Endodermal cell (in vitro differentiated cells): ENCODE results near the gene DCK. TPM values are rescaled to one million over a fixed set of nuclear protein-coding genes. Genes with fewer than 3 reads are reported as not detected.
A peak's percentile ranks its signal among the peaks of the same experiment; 100 is the strongest.

Source experiments
- DNase-seq: peaks from one replicate; pipeline ENCODE4 v3.0.0-alpha.2; 2017
- H3K27ac ChIP-seq: 2 replicates; pipeline ENCODE4 v1.5.1; 2013; ENCODE audit warnings: mild to moderate bottlenecking, low read depth, low read length, moderate library complexity
- H3K27me3 ChIP-seq: 2 replicates; pipeline ENCODE4 v1.6.1; 2013; ENCODE audit warnings: mild to moderate bottlenecking, low read length, moderate library complexity; ENCODE audit not compliant: insufficient read depth, control insufficient read depth, poor library complexity, severe bottlenecking
- H3K36me3 ChIP-seq: 2 replicates; pipeline ENCODE4 v1.7.0; 2013; ENCODE audit warnings: mild to moderate bottlenecking, low read length, moderate library complexity; ENCODE audit not compliant: control insufficient read depth, insufficient read depth
- H3K4me1 ChIP-seq: one replicate; pipeline ENCODE4 v1.7.0; 2013; ENCODE audit warnings: low read length; ENCODE audit not compliant: control insufficient read depth, insufficient read depth
- H3K4me3 ChIP-seq: 2 replicates; pipeline ENCODE4 v1.5.1; 2013; ENCODE audit warnings: mild to moderate bottlenecking, low read length, moderate library complexity
- H3K9ac ChIP-seq: 2 replicates; pipeline ENCODE4 v1.6.1; 2013; ENCODE audit warnings: mild to moderate bottlenecking, low read length, moderate library complexity; ENCODE audit not compliant: poor library complexity, severe bottlenecking; ENCODE audit errors: extremely low read depth
- H3K9me3 ChIP-seq: 2 replicates; pipeline ENCODE4 v1.6.1; 2013; ENCODE audit warnings: mild to moderate bottlenecking, low read length, moderate library complexity; ENCODE audit not compliant: control insufficient read depth
- H3K27ac Mint-ChIP-seq: 2 replicates; pipeline ENCODE4 v1.8.0; 2020; ENCODE audit warnings: mixed read lengths
- H3K27me3 Mint-ChIP-seq: 2 replicates; pipeline ENCODE4 v1.8.0; 2021; ENCODE audit warnings: mild to moderate bottlenecking, mixed read lengths; ENCODE audit not compliant: insufficient read depth
- H3K36me3 Mint-ChIP-seq: 2 replicates; pipeline ENCODE4 v1.8.0; 2020; ENCODE audit warnings: low read depth, mixed read lengths
- H3K4me1 Mint-ChIP-seq: 2 replicates; pipeline ENCODE4 v1.8.0; 2020; ENCODE audit warnings: mixed read lengths
- H3K4me3 Mint-ChIP-seq: 2 replicates; pipeline ENCODE4 v1.8.0; 2020; ENCODE audit warnings: mild to moderate bottlenecking, moderate library complexity, mixed read lengths
- H3K9me3 Mint-ChIP-seq: 2 replicates; pipeline ENCODE4 v1.8.0; 2020; ENCODE audit warnings: mild to moderate bottlenecking, mixed read lengths
- CTCF ChIP-seq: fragments of 200-600 bp; sonication (generic); conservative IDR thresholded peaks from 2 replicates; pipeline ENCODE4 v1.5.0; 2021; ENCODE audit warnings: antibody characterized with exemption, mild to moderate bottlenecking
- WGBS, 2 experiments: methylation state at CpG; one replicate each; pipeline versions ENCODE4 v1.1.5 to v1.1.7; 2013; ENCODE audit warnings: missing lambda C conversion rate in 2 of 2, mixed read lengths in 1 of 2; ENCODE audit not compliant: insufficient coverage in 1 of 2, insufficient read length in 1 of 2; 5-methylcytosine and 5-hydroxymethylcytosine counted together
- total RNA-seq, 2 donors: library from RNA; stranded (reverse); fragmentation: NEBNext Ultra II Directional in 1 of 2; extraction: Animal tissue kit (Norgen Biotek cat#: 25700) in 1 of 2; gene quantifications; 2 replicates in 1 of 2; 3 replicates in 1 of 2; pipeline ENCODE4 v1.2.1, GENCODE V29; 2021

DCK gene
- total RNA-seq, 2 donors from 2014 or later: 15.3 to 26.1 TPM

- Histone ChIP-seq H3K9ac (no peak overlapping the region), H3K36me3 (peaks cover 4% of the 10 kb centered on the region), H3K27me3 (no peaks in the 10 kb centered on the region), H3K27ac (no peak overlapping the region), H3K4me3 (peak overlapping the region; percentile 89), H3K9me3 (no peaks in the 10 kb centered on the region), H3K4me1 (no peaks in the 10 kb centered on the region)
- Mint-ChIP-seq H3K27ac (no peak overlapping the region), H3K9me3 (peaks cover 5% of the 10 kb centered on the region), H3K4me3 (peak overlapping the region; percentile 88), H3K36me3 (peaks cover 6% of the 10 kb centered on the region), H3K4me1 (peaks cover 26% of the 10 kb centered on the region), H3K27me3 (no peaks in the 10 kb centered on the region)
- DNase-seq: peak; percentile 62
- WGBS, 2 experiments: 88 to 90% methylated on average over 5 of the region's 5 CpGs
- no peak for TF ChIP-seq CTCF
Observed at GRCh38 chr4:70992391-70992881, 1.0 kb upstream of the DCK start.

GRCh38 chr4:70994069-70994366 lies 569 bp downstream of the DCK start:
- Mint-ChIP-seq H3K27ac (peak overlapping the region; percentile 94), H3K4me3 (peak overlapping the region; percentile 88), H3K4me1 (peaks cover 27% of the 10 kb centered on the region), H3K36me3 (peaks cover 17% of the 10 kb centered on the region), H3K27me3 (no peaks in the 10 kb centered on the region), H3K9me3 (peaks cover 7% of the 10 kb centered on the region)
- Histone ChIP-seq H3K27ac (peak overlapping the region; percentile 85), H3K4me3 (peak overlapping the region; percentile 89), H3K9ac (peak overlapping the region; percentile 86), H3K27me3 (no peaks in the 10 kb centered on the region), H3K9me3 (peaks cover 5% of the 10 kb centered on the region), H3K36me3 (peaks cover 16% of the 10 kb centered on the region), H3K4me1 (no peaks in the 10 kb centered on the region)
- TF ChIP-seq CTCF: no peak
- DNase-seq: no peak
- 4 to 14% methylated on average over 1 to 10 of the region's 11 CpGs for WGBS, 2 experiments

GRCh38 chr4:70994387-70995099 lies 1.1 kb downstream of the DCK start:
- peak overlapping the region; percentile 88 for H3K4me3 Mint-ChIP-seq
- peaks cover 22% of the 10 kb centered on the region for H3K36me3 Mint-ChIP-seq
- H3K4me3 ChIP-seq: peak overlapping the region; percentile 89
- peaks cover 12% of the 10 kb centered on the region for H3K9me3 Mint-ChIP-seq
- WGBS, 2 experiments: 87% methylated on average over 5 to 10 of the region's 10 CpGs
- no peaks in the 10 kb centered on the region for H3K4me1 ChIP-seq
- peaks cover 7% of the 10 kb centered on the region for H3K9me3 ChIP-seq
- peaks cover 27% of the 10 kb centered on the region for H3K4me1 Mint-ChIP-seq
- H3K36me3 ChIP-seq: peaks cover 19% of the 10 kb centered on the region
- peak overlapping the region; percentile 94 for H3K27ac Mint-ChIP-seq
- H3K9ac ChIP-seq: peak overlapping the region; percentile 86
- no peaks in the 10 kb centered on the region for H3K27me3 ChIP-seq
- no peaks in the 10 kb centered on the region for H3K27me3 Mint-ChIP-seq
- H3K27ac ChIP-seq: no peak overlapping the region
- DNase-seq: no peak
- TF ChIP-seq CTCF: no peak
